IMR-90 (cell line): ENCODE data around the gene EPS15. TPM values are rescaled to one million over a fixed set of nuclear protein-coding genes. Genes with fewer than 3 reads are reported as not detected.
"Not testable (repeated sequence)": the region's sequence is repeated elsewhere in the genome, so short reads cannot be mapped to it uniquely, and the experiment has no call there.

Source experiments
- ATAC-seq: fragments of 200-7000 bp; cut with Tn5 transposase; 2 replicates; pipeline ENCODE4 v1.9.1; 2020; ENCODE audit warnings: low read depth, mild to moderate bottlenecking, moderate library complexity
- BruUV-seq: library from RNA; stranded (reverse); fragments of 400-500 nt; replicated peaks from 2 replicates; lab custom pipeline; 2021; lab: Mats Ljungman, UMichigan
- CTCF ChIA-PET: fragments of 300-600 bp; formaldehyde crosslinking; extraction: SDS; loops from one replicate; lab custom pipeline; 2021; ENCODE audit warnings: antibody characterized with exemption; lab: Yijun Ruan, JAX
- POLR2A ChIA-PET: fragments of 300-600 bp; sonication (Branson Sonifier 250); formaldehyde crosslinking; loops from one replicate; lab custom pipeline; 2022; ENCODE audit warnings: antibody characterized with exemption; ENCODE audit not compliant: unreplicated experiment; lab: Charles Lee
- DNase-seq: peaks from one replicate; pipeline ENCODE4 v3.0.0; 2013
- H2AFZ ChIP-seq: replicated peaks from 2 replicates; pipeline ENCODE3; 2013; ENCODE audit warnings: low read length, mild to moderate bottlenecking; ENCODE audit not compliant: poor library complexity
- H2AK5ac ChIP-seq: 2 replicates; pipeline ENCODE4 v1.6.1; 2013; ENCODE audit warnings: low read depth, low read length, inconsistent platforms
- H2AK9ac ChIP-seq: replicated peaks from 2 replicates; pipeline ENCODE3; 2013; ENCODE audit warnings: mild to moderate bottlenecking, low read depth, low read length, moderate library complexity; ENCODE audit not compliant: poor library complexity
- H2BK120ac ChIP-seq: 2 replicates; pipeline ENCODE4 v1.6.1; 2013; ENCODE audit warnings: low read depth, low read length, inconsistent platforms
- H2BK15ac ChIP-seq: 3 replicates; pipeline ENCODE4 v1.6.1; 2013; ENCODE audit warnings: low read depth, low read length, inconsistent platforms
- H2BK20ac ChIP-seq: 2 replicates; pipeline ENCODE4 v1.6.1; 2013; ENCODE audit warnings: low read depth, mild to moderate bottlenecking, inconsistent platforms, low read length, moderate library complexity
- H2BK5ac ChIP-seq: 2 replicates; pipeline ENCODE4 v1.6.1; 2013; ENCODE audit warnings: mild to moderate bottlenecking, low read depth, low read length, inconsistent platforms; ENCODE audit not compliant: poor library complexity, severe bottlenecking
- H3K14ac ChIP-seq: replicated peaks from 2 replicates; pipeline ENCODE4 v1.6.1; 2013; ENCODE audit warnings: low read depth, low read length, inconsistent platforms
- H3K18ac ChIP-seq: 2 replicates; pipeline ENCODE4 v1.6.1; 2013; ENCODE audit warnings: low read depth, low read length, control low read depth
- H3K23ac ChIP-seq: 2 replicates; pipeline ENCODE4 v1.6.1; 2013; ENCODE audit warnings: low read depth, low read length, inconsistent platforms
- H3K27ac ChIP-seq: 2 replicates; pipeline ENCODE4 v1.5.1; 2013; ENCODE audit warnings: mild to moderate bottlenecking, control low read depth, low read length; ENCODE audit not compliant: insufficient read depth
- H3K27me3 ChIP-seq: 2 replicates; pipeline ENCODE4 v1.6.1; 2013; ENCODE audit warnings: low read length; ENCODE audit not compliant: control insufficient read depth, insufficient read depth
- H3K36me3 ChIP-seq: 2 replicates; pipeline ENCODE4 v1.6.1; 2013; ENCODE audit warnings: low read length, mixed read lengths; ENCODE audit not compliant: control insufficient read depth, insufficient read depth
- H3K4ac ChIP-seq: 2 replicates; pipeline ENCODE4 v1.6.1; 2013; ENCODE audit warnings: low read depth, low read length, inconsistent platforms
- H3K4me1 ChIP-seq: 2 replicates; pipeline ENCODE4 v1.6.1; 2013; ENCODE audit warnings: low read length, mixed read lengths; ENCODE audit not compliant: control insufficient read depth, insufficient read depth
- H3K4me2 ChIP-seq: 2 replicates; pipeline ENCODE4 v1.6.1; 2013; ENCODE audit warnings: low read depth, mild to moderate bottlenecking, control low read depth, low read length, moderate library complexity
- H3K4me3 ChIP-seq: 2 replicates; pipeline ENCODE4 v1.5.1; 2013; ENCODE audit warnings: low read depth, mild to moderate bottlenecking, control low read depth, low read length, moderate library complexity; ENCODE audit not compliant: insufficient read depth
- H3K56ac ChIP-seq: 2 replicates; pipeline ENCODE4 v1.6.1; 2013; ENCODE audit warnings: low read length, inconsistent platforms; ENCODE audit not compliant: insufficient read depth; ENCODE audit errors: extremely low read depth
- H3K79me1 ChIP-seq, 2 experiments: 2 replicates each; pipeline ENCODE4 v1.6.1; 2013; ENCODE audit warnings: low read length in 2 of 2, inconsistent platforms in 1 of 2, low read depth in 1 of 2
- H3K9ac ChIP-seq: 2 replicates; pipeline ENCODE4 v1.6.1; 2013; ENCODE audit warnings: low read depth, low read length, control low read depth
- H3K9me1 ChIP-seq: 2 replicates; pipeline ENCODE4 v1.6.1; 2013; ENCODE audit warnings: low read length, inconsistent platforms; ENCODE audit not compliant: insufficient read depth
- H3K9me3 ChIP-seq: 2 replicates; pipeline ENCODE4 v1.6.1; 2013; ENCODE audit warnings: low read length; ENCODE audit not compliant: control insufficient read depth, insufficient read depth
- H4K20me1 ChIP-seq: 2 replicates; pipeline ENCODE4 v1.6.1; 2013; ENCODE audit warnings: low read length, inconsistent platforms; ENCODE audit not compliant: insufficient read depth
- H4K5ac ChIP-seq: 2 replicates; pipeline ENCODE4 v1.6.1; 2013; ENCODE audit warnings: mild to moderate bottlenecking, low read depth, low read length, control low read depth
- H4K8ac ChIP-seq, 2 experiments: 2 replicates each; pipeline ENCODE4 v1.6.1; 2013; ENCODE audit warnings: low read depth in 2 of 2, low read length in 2 of 2, control low read depth in 1 of 2, inconsistent platforms in 1 of 2
- H4K91ac ChIP-seq: 2 replicates; pipeline ENCODE4 v1.6.1; 2013; ENCODE audit warnings: low read depth, low read length, inconsistent platforms; ENCODE audit not compliant: insufficient read depth
- MAFK ChIP-seq: IDR thresholded peaks from 2 replicates; pipeline ENCODE4 v1.6.1; 2012; ENCODE audit warnings: low read depth, low read length, improper control_type of control experiment
- MAZ ChIP-seq: IDR thresholded peaks from 2 replicates; pipeline ENCODE4 v1.6.1; 2012; ENCODE audit warnings: low read depth, mild to moderate bottlenecking, low read length, improper control_type of control experiment, moderate library complexity, borderline replicate concordance
- MXI1 ChIP-seq: IDR thresholded peaks from 2 replicates; pipeline ENCODE4 v1.6.1; 2012; ENCODE audit warnings: low read depth, mild to moderate bottlenecking, low read length, moderate library complexity, borderline replicate concordance
- WGBS, 2 experiments: methylation state at CpG; one replicate each; pipeline versions ENCODE4 v1.1.5 to v1.1.7; 2013; ENCODE audit warnings: missing lambda C conversion rate in 2 of 2; ENCODE audit not compliant: insufficient read length in 1 of 2; ENCODE audit errors: extremely low coverage in 2 of 2; 5-methylcytosine and 5-hydroxymethylcytosine counted together
- dilution Hi-C: fragments of 300-500 bp; cut with HindIII; formaldehyde crosslinking; loops from one replicate; pipeline ENCODE4 v1.14.3; 2018; ENCODE audit warnings: low sequenced_read_pairs; ENCODE audit not compliant: unreplicated experiment
- in situ Hi-C: fragments of 300-500 bp; cut with MboI; formaldehyde crosslinking; loops from 3 replicates; pipeline ENCODE4 v1.14.3; 2019; ENCODE audit warnings: low sequenced_read_pairs, inconsistent platforms, mixed read lengths
- intact Hi-C: fragments of 100-400 bp; cut with micrococcal nuclease; formaldehyde crosslinking; loops from 2 replicates; pipeline ENCODE4 v1.10.0; 2022
- polyA plus RNA-seq, 3 experiments: library from polyadenylated mRNA; depleted of rRNA; stranded (reverse); fragments of >200 nt; gene quantifications; 2 replicates each; pipeline ENCODE4 v1.2.3, GENCODE V29; 2012; ENCODE audit warnings: low replicate concordance in 1 of 3
- total RNA-seq: library from RNA; depleted of rRNA; stranded (reverse); fragments of >200 nt; gene quantifications from 2 replicates; pipeline ENCODE4 v1.2.3, GENCODE V29; 2012

Gene EPS15
- total and polyA plus RNA-seq, 2 of the 4 experiments (the other 2 are of a cell fraction), result 17.6 to 38.0 TPM

GRCh38 chr1:51561702-51562101, 42.6 kb upstream of the EPS15 start:
- Histone ChIP-seq H3K9me3 (no peaks in the 10 kb centered on the region), H4K8ac (no peak overlapping the region), H3K9ac (no peak overlapping the region), H4K20me1 (no peaks in the 10 kb centered on the region), H3K4me2 (no peak overlapping the region), H3K27ac (no peak overlapping the region), H3K23ac (no peak overlapping the region), H2BK120ac (no peak overlapping the region), H2BK20ac (no peak overlapping the region), H4K91ac (no peak overlapping the region), H3K18ac (no peak overlapping the region), H3K79me1 (no peaks in the 10 kb centered on the region), H2AK9ac (no peak overlapping the region), H3K27me3 (no peaks in the 10 kb centered on the region), H2AFZ (no peak overlapping the region), H3K9me1 (peaks cover 7% of the 10 kb centered on the region), H2BK5ac (no peak overlapping the region), H3K4ac (no peak overlapping the region), H3K36me3 (no peaks in the 10 kb centered on the region), H3K4me3 (no peak overlapping the region), H2BK15ac (no peak overlapping the region), H3K14ac (no peak overlapping the region), H4K5ac (no peak overlapping the region), H3K4me1 (peaks cover 6% of the 10 kb centered on the region), H2AK5ac (no peak overlapping the region), H3K56ac (no peak overlapping the region)
- WGBS, 2 experiments, result no CpG with 5 or more reads among the region's 1 CpG
- DNase-seq, result no peak
- POLR2A ChIA-PET, result no interaction called here
- dilution Hi-C loops (no loop called here), intact Hi-C loops (no loop called here), in situ Hi-C loops (no loop called here)
- BruUV-seq, result no TSS peak
- no peak for ATAC-seq
- CTCF ChIA-PET, result interaction anchor here (1.0 kb wide), 1 partner anchor 30 kb away, joined by 3 read pairs; no protein-coding TSS in a partner anchor
- TF ChIP-seq MAFK (no peak), MAZ (no peak), MXI1 (no peak)

- H2BK20ac ChIP-seq, H2AFZ ChIP-seq, H3K18ac ChIP-seq, intact Hi-C loops, dilution Hi-C loops, DNase-seq, H3K14ac ChIP-seq, H3K9me1 ChIP-seq, H3K27ac ChIP-seq, H2AK5ac ChIP-seq, H3K4me2 ChIP-seq, H4K8ac ChIP-seq, H2BK15ac ChIP-seq, H3K27me3 ChIP-seq, H3K9ac ChIP-seq, H4K5ac ChIP-seq, H3K9me3 ChIP-seq, POLR2A ChIA-PET, ATAC-seq, H2BK5ac ChIP-seq, BruUV-seq, H3K4me3 ChIP-seq, in situ Hi-C loops, H3K4me1 ChIP-seq, H3K23ac ChIP-seq, H3K56ac ChIP-seq, H2BK120ac ChIP-seq, H4K91ac ChIP-seq, H2AK9ac ChIP-seq, H3K4ac ChIP-seq, H4K20me1 ChIP-seq, H3K79me1 ChIP-seq, H3K36me3 ChIP-seq: not testable (repeated sequence)
- 90% methylated on average over 4 of the region's 8 CpGs; no CpG with 5 or more reads in 1 of the 2 experiments for WGBS, 2 experiments
- CTCF ChIA-PET, result interaction anchor here (1.0 kb wide), 1 partner anchor 29 kb away, joined by 3 read pairs; no protein-coding TSS in a partner anchor
Observed at GRCh38 chr1:51560895-51561294, 41.8 kb upstream of the EPS15 start.
